Adipocyte (in vitro differentiated cells): ENCODE measurements around the gene NTRK2.
A peak's percentile ranks its signal among the peaks of the same experiment; 100 is the strongest.

Source experiments
- DNase-seq: peaks from one replicate; pipeline ENCODE4 v3.0.0-alpha.2; 2015; ENCODE audit warnings: low read depth
- H3K27me3 ChIP-seq: replicated peaks from 2 replicates; pipeline ENCODE4 v1.7.0; 2013; ENCODE audit warnings: mild to moderate bottlenecking, low read length, moderate library complexity; ENCODE audit not compliant: control insufficient read depth, insufficient read depth
- H3K36me3 ChIP-seq: 2 replicates; pipeline ENCODE4 v1.7.0; 2013; ENCODE audit warnings: low read length, mild to moderate bottlenecking, moderate library complexity; ENCODE audit not compliant: control insufficient read depth, insufficient read depth, severe bottlenecking
- H3K4me1 ChIP-seq: 2 replicates; pipeline ENCODE4 v1.7.0; 2013; ENCODE audit warnings: mild to moderate bottlenecking, low read length, moderate library complexity; ENCODE audit not compliant: control insufficient read depth, insufficient read depth
- H3K4me3 ChIP-seq: 2 replicates; pipeline ENCODE4 v1.7.0; 2013; ENCODE audit warnings: mild to moderate bottlenecking, low read length, moderate library complexity
- H3K9ac ChIP-seq: 2 replicates; pipeline ENCODE4 v1.7.0; 2013; ENCODE audit warnings: mild to moderate bottlenecking, low read length, moderate library complexity
- H3K9me3 ChIP-seq: 2 replicates; pipeline ENCODE4 v1.7.0; 2013; ENCODE audit warnings: mild to moderate bottlenecking, low read length, moderate library complexity; ENCODE audit not compliant: control insufficient read depth

The NTRK2 gene

DNA sequence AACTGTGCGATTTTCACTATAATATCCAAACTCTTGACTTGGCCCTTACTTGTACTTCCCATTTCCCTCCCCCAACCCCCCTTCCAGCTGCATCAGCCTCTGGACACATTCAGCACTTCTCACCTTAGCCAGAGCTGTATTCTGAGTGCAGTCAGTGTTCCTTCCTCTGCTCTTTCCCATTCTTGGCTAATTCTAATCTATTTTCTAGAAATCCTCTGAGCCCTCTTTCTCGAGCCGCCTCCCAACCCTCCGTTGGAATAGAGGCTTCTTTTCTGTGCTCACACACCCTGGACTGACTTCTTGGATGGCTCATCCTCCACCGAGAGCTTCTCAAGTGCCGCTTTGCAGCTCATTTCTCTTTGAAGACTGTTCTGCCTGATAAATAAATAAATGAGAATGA, 188.8 kb downstream of the NTRK2 start:
- Histone ChIP-seq H3K9ac (peak overlapping the region; percentile 28), H3K36me3 (no peaks in the 10 kb centered on the region), H3K4me3 (no peak overlapping the region), H3K27me3 (no peaks in the 10 kb centered on the region), H3K4me1 (peaks cover 55% of the 10 kb centered on the region), H3K9me3 (no peaks in the 10 kb centered on the region)
- DNase-seq: no peak

DNA sequence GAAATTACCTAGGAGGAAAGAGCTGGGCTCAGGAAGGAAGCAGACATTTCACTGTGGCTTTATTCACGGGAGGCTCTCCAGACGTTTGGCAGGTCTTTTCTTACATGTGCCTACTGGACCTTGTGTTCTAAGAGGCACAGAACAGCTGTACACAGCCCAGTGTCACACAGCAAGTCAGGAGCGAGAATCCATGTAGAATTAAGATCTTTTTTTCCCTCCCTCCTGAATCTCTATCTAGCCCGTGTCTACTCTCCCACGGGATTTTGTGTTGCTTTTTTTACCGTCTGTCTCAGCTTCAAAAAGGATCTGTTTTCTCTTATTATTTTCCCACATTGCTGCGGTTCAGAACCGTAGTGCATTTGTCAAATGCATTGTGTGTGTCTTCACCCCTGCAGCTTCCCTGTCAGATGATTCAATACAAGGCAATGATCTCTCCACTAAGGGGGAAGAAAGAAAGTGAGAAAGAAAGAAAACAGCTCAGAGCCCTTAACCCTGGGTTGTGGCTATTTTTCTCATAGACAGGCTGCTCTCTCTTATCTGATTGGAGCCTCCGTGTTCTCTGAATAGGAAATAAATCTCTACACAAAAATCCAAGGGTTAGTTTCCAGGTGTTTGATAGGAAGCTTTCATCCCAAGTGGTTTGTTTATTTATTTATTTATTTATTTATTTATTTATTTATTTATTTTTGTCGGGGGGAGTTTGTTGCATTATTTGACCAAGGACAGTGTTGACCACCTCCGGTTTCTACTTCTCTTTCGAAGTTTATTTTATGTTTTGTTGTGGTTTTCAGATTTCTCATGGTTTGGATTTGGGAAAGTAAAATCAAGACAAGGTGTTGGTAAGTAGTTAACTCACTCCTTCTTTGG, 191.0 kb downstream of the NTRK2 start:
- H3K27me3 ChIP-seq: no peaks in the 10 kb centered on the region
- no peak for DNase-seq
- no peak overlapping the region for H3K4me3 ChIP-seq
- H3K9me3 ChIP-seq: no peaks in the 10 kb centered on the region
- no peak overlapping the region for H3K9ac ChIP-seq
- peaks cover 45% of the 10 kb centered on the region for H3K4me1 ChIP-seq
- H3K36me3 ChIP-seq: no peaks in the 10 kb centered on the region

- no peaks in the 10 kb centered on the region for H3K27me3 ChIP-seq
- no peak overlapping the region for H3K9ac ChIP-seq
- no peaks in the 10 kb centered on the region for H3K9me3 ChIP-seq
- no peaks in the 10 kb centered on the region for H3K36me3 ChIP-seq
- DNase-seq: no peak
- peaks cover 35% of the 10 kb centered on the region for H3K4me1 ChIP-seq
- H3K4me3 ChIP-seq: no peak overlapping the region
Observed at GRCh38 chr9:84861455-84861854, 191.9 kb downstream of the NTRK2 start.

DNA sequence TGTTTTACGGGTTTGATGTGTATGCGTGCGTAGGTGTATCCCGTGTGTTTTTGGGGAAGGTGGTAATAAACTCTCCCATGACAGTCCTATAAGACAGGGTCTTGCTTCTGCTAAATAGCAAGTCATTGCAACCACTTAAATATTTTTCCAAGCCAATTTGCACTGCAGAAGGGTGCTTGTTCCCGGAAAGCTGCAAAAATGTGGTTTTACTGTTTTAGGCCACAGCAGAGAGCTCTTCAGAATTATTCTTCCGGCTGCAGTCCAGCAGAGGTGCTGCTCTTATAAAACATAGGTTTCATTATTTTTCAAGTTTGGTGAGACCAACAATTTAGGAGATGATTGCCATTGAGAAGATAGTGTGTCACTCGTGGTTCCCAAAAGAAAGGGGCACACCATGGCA, 192.8 kb downstream of the NTRK2 start:
- Histone ChIP-seq H3K9ac (no peak overlapping the region), H3K36me3 (no peaks in the 10 kb centered on the region), H3K4me3 (no peak overlapping the region), H3K4me1 (peaks cover 27% of the 10 kb centered on the region), H3K27me3 (no peaks in the 10 kb centered on the region), H3K9me3 (no peaks in the 10 kb centered on the region)
- no peak for DNase-seq

DNA sequence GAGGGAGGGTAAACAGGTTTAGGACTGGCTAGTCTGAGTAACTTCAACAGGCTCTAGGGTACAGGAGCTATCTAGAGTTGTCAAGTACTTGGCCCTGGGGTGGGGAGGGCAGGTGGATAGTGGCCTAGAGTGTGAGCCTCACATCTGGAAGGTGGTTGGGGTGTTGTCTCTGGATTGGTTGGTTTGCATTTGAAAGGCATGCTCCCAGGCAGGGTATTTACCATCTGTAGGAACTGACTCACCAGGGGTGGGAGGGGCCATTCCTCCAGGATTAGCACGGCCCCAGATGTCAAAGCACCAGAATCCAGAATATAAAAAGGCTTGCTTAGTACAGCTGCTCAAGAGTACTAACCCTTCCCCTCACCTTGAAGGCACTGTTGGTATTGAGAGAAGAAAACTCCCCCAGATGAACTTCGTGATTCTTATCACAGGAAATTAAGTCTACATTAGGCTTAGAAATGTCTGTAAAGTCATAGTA, 193.3 kb downstream of the NTRK2 start:
- H3K9ac ChIP-seq: no peak overlapping the region
- H3K4me3 ChIP-seq: no peak overlapping the region
- H3K4me1 ChIP-seq: peaks cover 21% of the 10 kb centered on the region
- H3K9me3 ChIP-seq: no peaks in the 10 kb centered on the region
- H3K36me3 ChIP-seq: no peaks in the 10 kb centered on the region
- peak; percentile 16 for DNase-seq
- no peaks in the 10 kb centered on the region for H3K27me3 ChIP-seq

GRCh38 chr9:84863372-84863771, 193.8 kb downstream of the NTRK2 start:
- Histone ChIP-seq H3K27me3 (no peaks in the 10 kb centered on the region), H3K9ac (no peak overlapping the region), H3K4me1 (peaks cover 16% of the 10 kb centered on the region), H3K4me3 (no peak overlapping the region), H3K9me3 (no peaks in the 10 kb centered on the region), H3K36me3 (no peaks in the 10 kb centered on the region)
- no peak for DNase-seq

DNA sequence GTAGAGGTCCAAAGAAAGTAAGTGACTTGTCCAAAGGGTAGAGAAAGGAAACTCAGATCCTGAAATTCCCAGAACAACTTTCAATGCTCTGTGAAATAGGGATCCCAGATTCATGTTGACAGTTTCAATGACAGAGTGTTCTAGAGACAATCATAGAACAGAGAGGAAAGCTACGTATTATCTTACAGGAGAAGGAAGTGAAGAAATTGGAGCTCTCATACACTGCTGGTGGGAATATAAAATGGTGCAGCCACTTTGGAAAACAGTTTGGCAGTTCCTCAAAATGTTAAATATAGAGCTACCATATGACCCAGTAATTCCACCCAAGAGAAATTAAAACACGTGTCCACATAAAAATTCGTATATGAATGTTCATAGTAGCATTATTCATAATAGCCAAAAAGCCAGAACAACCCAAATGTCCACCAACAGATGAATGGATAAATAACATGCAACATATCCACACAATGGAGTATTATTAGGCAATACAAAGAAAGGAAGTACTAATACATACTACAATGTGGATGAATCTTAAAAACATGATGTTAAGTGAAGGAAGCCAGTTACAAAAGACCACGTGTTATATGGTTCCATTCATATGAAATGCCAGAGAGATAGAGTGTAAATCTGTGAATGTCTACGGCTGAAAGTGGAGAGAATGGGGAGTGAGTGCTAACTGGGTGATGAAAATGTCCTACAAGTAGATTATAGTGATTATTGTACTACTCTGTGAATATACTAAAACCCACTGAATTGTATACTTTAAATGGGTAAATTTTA, 197.1 kb downstream of the NTRK2 start:
- Histone ChIP-seq H3K9me3 (no peaks in the 10 kb centered on the region), H3K4me1 (peaks cover 5% of the 10 kb centered on the region), H3K27me3 (no peaks in the 10 kb centered on the region), H3K36me3 (no peaks in the 10 kb centered on the region), H3K9ac (no peak overlapping the region), H3K4me3 (no peak overlapping the region)
- DNase-seq: no peak

- H3K9ac ChIP-seq: no peak overlapping the region
- DNase-seq: no peak
Observed at GRCh38 chr9:84867186-84867585, 197.7 kb downstream of the NTRK2 start.

DNA sequence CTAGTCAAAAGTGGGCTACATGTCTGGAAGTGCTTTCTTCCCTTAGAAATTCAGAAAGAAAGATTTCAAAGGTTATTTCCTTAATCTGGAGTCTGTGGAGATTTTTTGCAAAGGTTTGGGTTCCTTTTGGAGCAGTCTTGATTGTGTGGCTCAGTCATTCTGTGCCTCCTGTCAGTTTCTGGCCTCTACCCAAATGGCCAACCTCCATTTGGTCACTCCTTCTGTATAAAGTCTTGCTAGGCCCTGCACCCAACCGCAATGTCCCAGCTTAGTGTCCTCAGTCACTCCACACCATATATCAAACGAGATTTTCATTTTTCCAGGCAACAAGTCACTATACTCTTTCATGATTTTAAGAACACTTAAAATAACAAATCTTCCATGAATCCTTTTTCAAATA, 199.6 kb downstream of the NTRK2 start:
- Histone ChIP-seq H3K4me3 (no peak overlapping the region), H3K36me3 (no peaks in the 10 kb centered on the region), H3K9ac (no peak overlapping the region), H3K27me3 (no peaks in the 10 kb centered on the region), H3K9me3 (no peaks in the 10 kb centered on the region), H3K4me1 (no peaks in the 10 kb centered on the region)
- DNase-seq: no peak

More at GRCh38 chr9:84867186-84867585, 197.7 kb downstream of the NTRK2 start:
- H3K27me3 ChIP-seq: no peaks in the 10 kb centered on the region
- H3K9me3 ChIP-seq: no peaks in the 10 kb centered on the region
- H3K4me1 ChIP-seq: peaks cover 5% of the 10 kb centered on the region
- no peak overlapping the region for H3K4me3 ChIP-seq
- H3K36me3 ChIP-seq: no peaks in the 10 kb centered on the region

- no peak for DNase-seq
- H3K4me1 ChIP-seq: peaks cover 6% of the 10 kb centered on the region
- H3K9ac ChIP-seq: no peak overlapping the region
- H3K27me3 ChIP-seq: no peaks in the 10 kb centered on the region
- no peaks in the 10 kb centered on the region for H3K9me3 ChIP-seq
- no peak overlapping the region for H3K4me3 ChIP-seq
- no peaks in the 10 kb centered on the region for H3K36me3 ChIP-seq
Observed at GRCh38 chr9:84871983-84872382, 202.5 kb downstream of the NTRK2 start.

- H3K36me3 ChIP-seq: no peaks in the 10 kb centered on the region
Observed at GRCh38 chr9:84874022-84874421, 204.5 kb downstream of the NTRK2 start.

More at GRCh38 chr9:84874022-84874421, 204.5 kb downstream of the NTRK2 start:
- no peaks in the 10 kb centered on the region for H3K9me3 ChIP-seq
- no peaks in the 10 kb centered on the region for H3K27me3 ChIP-seq
- DNase-seq: no peak
- H3K4me3 ChIP-seq: no peak overlapping the region
- no peak overlapping the region for H3K9ac ChIP-seq
- H3K4me1 ChIP-seq: peaks cover 6% of the 10 kb centered on the region
